ENCODE results near the gene UGT1A8.
"Not testable (repeated sequence)": the region's sequence is repeated elsewhere in the genome, so short reads cannot be mapped to it uniquely, and the experiment has no call there.

The UGT1A8 gene

DNA sequence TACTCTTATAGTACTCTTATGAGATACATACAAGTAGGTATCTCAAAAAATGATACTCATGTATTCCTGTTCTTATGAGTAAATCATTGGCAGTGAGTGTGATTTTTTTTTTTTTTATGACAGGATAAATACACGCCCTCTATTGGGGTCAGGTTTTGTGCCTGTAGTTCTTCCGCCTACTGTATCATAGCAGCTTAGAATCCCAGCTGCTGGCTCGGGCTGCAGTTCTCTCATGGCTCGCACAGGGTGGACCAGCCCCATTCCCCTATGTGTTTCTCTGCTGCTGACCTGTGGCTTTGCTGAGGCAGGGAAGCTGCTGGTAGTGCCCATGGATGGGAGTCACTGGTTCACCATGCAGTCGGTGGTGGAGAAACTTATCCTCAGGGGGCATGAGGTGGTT lies at the start of gene UGT1A8:
TSS of gene UGT1A8 (plus strand) at position 158 of the 400 bp plus-strand sequence. CDS start at position 233, 75 bp downstream.
- not testable (repeated sequence) for DNase-seq

DNA sequence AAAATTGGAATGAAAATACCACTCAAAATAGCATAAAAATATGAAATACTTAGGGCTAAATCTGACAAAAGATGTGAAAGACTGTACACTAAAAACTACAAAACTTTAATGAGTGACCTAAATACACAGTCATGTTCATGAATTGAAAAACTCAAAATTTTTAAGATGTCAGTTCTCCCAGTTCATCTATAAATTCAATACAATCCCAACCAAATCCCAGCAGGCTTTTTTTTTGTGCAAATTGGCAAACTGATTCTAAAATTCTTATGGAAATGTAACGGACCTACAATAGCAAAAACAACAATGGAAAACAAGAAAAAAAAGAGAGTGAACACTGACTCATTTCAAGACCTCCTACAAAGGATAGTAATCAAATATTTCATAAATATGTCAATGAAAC lies 46.4 kb upstream of the UGT1A8 start:
- no peak for DNase-seq

- no peak for DNase-seq
Observed at GRCh38 chr2:233571462-233571861, 46.0 kb upstream of the UGT1A8 start.

DNA sequence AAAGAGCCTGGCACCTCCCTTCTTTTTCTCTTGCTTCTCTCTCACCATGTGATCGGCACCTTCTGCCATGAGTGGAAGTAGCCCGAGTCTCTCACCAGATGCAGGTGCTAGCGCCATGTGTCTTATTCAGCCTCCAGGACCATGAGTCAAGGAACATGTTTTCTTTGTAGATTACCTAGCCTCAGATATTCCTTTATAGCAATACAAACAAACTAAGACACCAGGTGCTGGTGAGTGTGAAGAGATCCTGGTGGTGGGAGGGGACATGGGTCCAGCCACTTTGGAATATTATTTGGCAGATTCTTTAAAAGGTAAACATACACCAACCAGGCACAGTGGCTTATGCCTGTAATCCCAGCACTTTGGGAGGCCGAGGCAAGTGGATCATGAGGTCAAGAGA lies 45.0 kb upstream of the UGT1A8 start:
- DNase-seq: no peak

GRCh38 chr2:233577341-233577740 lies 40.1 kb upstream of the UGT1A8 start:
- not testable (repeated sequence) for DNase-seq

DNA sequence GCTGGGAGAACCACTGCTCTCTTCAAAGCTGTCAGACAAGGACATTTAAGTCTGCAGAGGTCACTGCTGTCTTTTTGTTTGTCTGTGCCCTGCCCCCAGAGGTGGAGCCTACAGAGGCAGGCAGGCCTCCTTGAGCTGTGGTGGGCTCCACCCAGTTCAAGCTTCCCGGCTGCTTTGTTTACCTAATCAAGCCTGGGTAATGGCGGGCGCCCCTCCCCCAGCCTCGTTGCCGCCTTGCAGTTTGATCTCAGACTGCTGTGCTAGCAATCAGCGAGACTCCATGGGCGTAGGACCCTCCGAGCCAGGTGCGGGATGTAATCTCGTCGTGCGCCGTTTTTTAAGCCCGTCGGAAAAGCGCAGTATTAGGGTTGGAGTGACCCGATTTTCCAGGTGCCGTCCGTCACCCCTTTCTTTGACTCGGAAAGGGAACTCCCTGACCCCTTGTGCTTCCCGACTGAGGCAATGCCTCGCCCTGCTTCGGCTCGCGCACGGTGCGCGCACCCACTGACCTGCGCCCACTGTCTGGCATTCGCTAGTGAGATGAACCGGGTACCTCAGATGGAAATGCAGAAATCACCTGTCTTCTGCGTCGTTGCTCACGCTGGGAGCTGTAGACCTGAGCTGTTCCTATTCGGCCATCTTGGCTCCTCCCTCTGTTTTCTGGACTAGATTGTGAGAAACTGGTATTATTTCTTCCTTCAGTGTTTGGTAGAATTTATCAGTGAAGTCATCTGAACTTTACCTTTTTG lies 34.0 kb upstream of the UGT1A8 start:
- not testable (repeated sequence) for DNase-seq

DNA sequence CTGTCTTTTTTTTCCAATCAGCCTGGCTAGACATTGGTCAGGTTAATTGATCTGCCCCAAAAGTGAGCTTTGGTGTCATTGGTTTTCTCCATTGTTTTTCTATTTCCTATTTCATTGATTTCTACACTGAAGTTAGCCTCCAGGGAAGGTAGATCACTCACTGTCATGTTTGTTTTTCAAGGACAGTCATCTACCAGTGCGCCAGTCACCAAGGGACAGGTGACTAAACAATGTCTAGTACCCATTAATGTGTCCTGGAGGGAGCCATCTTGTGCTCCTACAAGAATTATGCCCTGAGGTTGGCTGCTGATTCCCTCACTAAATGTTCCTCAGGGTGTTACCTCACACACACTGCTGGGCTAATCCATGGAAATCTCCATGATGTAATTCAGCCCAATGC lies 33.2 kb upstream of the UGT1A8 start:
- no peak for DNase-seq

GRCh38 chr2:233588400-233588799 lies 29.0 kb upstream of the UGT1A8 start:
- no peak for DNase-seq

DNA sequence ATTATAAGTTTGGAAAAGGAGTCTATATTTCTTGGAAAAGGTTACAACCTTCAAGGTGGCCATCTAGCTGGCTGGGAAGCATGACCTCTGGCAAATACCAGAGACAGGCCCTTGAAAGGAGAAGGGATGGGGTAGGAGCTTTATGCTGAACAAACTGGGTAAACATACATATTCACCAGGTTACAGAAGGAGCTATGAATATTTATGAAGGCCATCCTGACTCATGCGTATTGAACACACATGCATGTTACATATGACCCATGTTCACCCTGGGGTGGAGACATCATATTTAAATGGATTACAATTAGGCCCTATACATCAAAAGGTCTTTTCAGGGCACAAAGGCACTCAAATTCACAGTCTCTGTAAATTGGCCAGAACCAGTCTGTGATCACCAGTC lies 24.7 kb upstream of the UGT1A8 start:
- DNase-seq: not testable (repeated sequence)

GRCh38 chr2:233593201-233593600 lies 24.2 kb upstream of the UGT1A8 start:
- no peak for DNase-seq

- no peak for DNase-seq
Observed at GRCh38 chr2:233597522-233597921, 19.9 kb upstream of the UGT1A8 start.

GRCh38 chr2:233598952-233599351 lies 18.5 kb upstream of the UGT1A8 start:
- no peak for DNase-seq

DNA sequence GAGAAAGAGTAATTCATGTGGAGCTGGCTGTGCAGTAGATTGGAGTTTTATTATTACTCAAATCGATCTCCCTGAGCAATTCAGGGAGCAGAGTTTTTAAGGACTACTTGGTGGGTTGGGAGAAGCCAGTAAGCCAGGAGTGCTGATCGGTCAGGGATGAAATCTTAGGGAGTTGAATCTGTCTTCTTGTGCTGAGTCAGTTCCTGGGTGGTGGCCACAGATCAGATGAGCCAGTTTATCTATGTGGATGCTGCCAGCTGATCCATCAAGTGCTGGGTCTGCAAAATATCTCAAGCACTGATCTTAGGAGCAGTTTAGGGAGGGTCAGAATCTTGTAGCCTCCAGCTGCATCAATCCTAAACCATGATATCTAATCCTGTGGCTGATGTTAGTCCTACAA lies 17.0 kb upstream of the UGT1A8 start:
- DNase-seq: no peak

GRCh38 chr2:233602076-233602475 lies 15.4 kb upstream of the UGT1A8 start:
- no peak for DNase-seq

- no peak for DNase-seq
Observed at GRCh38 chr2:233603520-233603919, 13.9 kb upstream of the UGT1A8 start.

DNA sequence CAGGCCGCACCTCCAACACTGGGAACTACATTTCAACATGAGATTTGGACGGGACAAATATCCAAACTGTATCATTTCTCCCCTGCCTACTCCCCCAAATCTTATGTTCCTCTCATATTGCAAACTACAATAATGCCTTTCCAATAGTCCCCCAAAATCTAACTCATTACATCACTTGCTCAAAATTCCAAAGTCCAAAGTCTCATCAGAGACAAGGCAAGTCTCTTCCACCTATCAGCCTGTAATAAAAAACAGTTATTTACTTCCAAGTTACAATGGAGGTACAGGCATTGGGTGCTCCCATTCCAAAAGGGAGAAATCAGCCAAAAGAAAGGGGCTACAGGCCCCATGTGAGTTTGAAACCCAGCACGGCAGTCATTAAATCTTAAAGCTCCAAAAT lies 12.6 kb upstream of the UGT1A8 start:
- DNase-seq: no peak

- no peak for DNase-seq
Observed at GRCh38 chr2:233605680-233606079, 11.8 kb upstream of the UGT1A8 start.

DNA sequence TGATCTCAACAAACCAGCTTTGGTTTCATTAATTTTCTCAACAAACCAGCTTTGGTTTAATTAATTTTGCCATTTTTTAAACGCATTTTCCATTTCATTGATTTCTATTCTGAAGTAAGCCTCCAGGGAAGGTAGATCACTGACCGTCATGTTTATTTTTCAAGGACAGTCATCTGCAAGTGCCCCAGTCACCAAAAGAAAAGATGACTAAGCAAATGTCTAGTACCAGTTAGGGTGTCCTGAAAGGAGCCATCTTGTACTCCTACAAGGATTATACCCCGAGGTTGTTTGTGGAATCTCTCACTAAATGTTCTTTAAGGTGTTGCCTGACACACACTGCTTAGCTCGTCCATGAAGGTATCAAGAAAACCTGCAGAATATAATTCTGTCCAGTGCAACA lies 6.1 kb upstream of the UGT1A8 start:
- no peak for DNase-seq

DNA sequence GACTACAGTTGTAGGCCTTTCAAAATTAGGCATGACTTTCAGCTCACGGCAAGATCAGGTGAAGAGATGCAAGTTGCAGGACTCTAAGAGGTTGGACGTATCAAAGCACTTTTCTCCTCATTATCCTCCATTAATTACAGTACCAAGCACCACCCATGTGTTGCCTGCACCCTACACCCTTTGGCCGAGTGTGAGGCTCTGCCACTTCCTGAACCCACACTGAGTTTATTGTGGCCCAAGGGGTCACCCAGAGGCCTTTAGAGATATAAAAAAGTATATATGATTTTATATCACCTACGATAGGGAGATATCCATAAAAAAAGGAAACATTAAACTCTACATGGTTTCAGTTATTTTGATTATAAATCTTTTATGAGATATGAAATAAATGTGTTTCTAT lies 2.8 kb downstream of the UGT1A8 start:
- no peak for DNase-seq

- DNase-seq: not testable (repeated sequence)
Observed at GRCh38 chr2:233621863-233622262, 4.4 kb downstream of the UGT1A8 start.

- DNase-seq: no peak
Observed at GRCh38 chr2:233627331-233628025, 10.0 kb downstream of the UGT1A8 start.

GRCh38 chr2:233636306-233636705 lies 18.9 kb downstream of the UGT1A8 start, which contains the start of gene UGT1A10:
TSS of gene UGT1A10 (plus strand) at chr2:233636448. CDS start at chr2:233636523, 75 bp downstream.
- DNase-seq: not testable (repeated sequence)

- no peak for DNase-seq
Observed at GRCh38 chr2:233638836-233639235, 21.4 kb downstream of the UGT1A8 start.

- DNase-seq: no peak
Observed at GRCh38 chr2:233639860-233640259, 22.4 kb downstream of the UGT1A8 start.

All from activated CD4-positive, alpha-beta T cell treated with anti-CD3 and anti-CD28 coated beads for 4 hours (primary cell).